GM13976 (cell line): Measurements from ENCODE around the gene ITPA.

ENCODE experiments used
- DNase-seq: peaks from one replicate; pipeline ENCODE4 v3.0.0; 2012; ENCODE audit warnings: low spot score
- in situ Hi-C: fragments of 300-500 bp; cut with MboI; formaldehyde crosslinking; loops from one replicate; pipeline ENCODE4 v1.12.0; 2022; ENCODE audit warnings: low sequenced_read_pairs, mixed read lengths, inconsistent platforms; ENCODE audit not compliant: unreplicated experiment
- TF ChIP-seq, protein P1 (sequence below): IDR thresholded peaks from 2 replicates; pipeline ENCODE4 v1.5.1; 2012; ENCODE audit warnings: borderline replicate concordance, mild to moderate bottlenecking; ENCODE audit not compliant: insufficient read depth; ENCODE audit errors: extremely low read depth, missing control alignments, control extremely low read depth

The ITPA gene

DNA sequence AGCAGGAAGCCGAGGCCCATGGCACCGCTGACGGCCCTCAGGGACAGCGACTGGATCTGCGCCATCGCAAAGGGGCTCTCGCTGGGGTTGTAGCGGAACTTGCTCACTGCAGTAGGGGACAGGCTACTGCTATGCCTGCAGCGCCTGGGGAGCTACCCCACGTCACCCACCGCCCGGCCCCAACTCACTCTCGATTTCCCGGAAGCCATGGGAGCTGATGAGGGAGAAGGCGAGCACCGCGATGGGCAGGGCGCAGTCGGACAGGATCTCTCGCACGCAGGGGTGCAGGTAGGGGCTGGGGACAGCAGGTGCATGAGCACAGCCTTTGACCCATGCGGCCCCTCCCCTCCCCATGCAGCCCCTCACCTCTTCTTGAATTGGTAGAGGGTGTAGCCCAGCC is 19.9 kb downstream of the ITPA start:
- TF ChIP-seq, protein P1, sequence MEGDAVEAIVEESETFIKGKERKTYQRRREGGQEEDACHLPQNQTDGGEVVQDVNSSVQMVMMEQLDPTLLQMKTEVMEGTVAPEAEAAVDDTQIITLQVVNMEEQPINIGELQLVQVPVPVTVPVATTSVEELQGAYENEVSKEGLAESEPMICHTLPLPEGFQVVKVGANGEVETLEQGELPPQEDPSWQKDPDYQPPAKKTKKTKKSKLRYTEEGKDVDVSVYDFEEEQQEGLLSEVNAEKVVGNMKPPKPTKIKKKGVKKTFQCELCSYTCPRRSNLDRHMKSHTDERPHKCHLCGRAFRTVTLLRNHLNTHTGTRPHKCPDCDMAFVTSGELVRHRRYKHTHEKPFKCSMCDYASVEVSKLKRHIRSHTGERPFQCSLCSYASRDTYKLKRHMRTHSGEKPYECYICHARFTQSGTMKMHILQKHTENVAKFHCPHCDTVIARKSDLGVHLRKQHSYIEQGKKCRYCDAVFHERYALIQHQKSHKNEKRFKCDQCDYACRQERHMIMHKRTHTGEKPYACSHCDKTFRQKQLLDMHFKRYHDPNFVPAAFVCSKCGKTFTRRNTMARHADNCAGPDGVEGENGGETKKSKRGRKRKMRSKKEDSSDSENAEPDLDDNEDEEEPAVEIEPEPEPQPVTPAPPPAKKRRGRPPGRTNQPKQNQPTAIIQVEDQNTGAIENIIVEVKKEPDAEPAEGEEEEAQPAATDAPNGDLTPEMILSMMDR, result no peak
- in situ Hi-C loops, result no loop called here
- DNase-seq, result no peak

DNA sequence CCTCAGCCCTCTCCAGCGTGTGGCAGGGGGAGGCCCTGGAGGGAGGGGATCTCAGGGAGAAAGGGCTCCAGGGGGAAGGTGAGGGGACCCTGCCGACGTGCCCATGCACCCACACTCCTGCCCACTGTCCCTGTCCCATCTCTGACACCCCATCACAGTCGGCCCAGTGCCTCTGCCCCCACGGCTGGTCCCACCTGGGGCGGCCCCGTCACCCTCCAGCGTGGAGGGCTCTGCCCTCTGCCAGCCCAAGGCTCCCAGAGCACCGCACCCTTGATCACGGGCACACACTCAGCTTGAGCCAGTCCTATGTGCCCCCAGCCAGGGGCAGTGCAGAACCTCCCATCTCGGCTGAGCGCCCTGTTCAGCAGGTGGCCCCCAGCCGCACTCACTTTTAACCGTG is 20.5 kb downstream of the ITPA start:
- no peak for DNase-seq
- TF ChIP-seq, protein P1, result no peak
- in situ Hi-C loops, result no loop called here

DNA sequence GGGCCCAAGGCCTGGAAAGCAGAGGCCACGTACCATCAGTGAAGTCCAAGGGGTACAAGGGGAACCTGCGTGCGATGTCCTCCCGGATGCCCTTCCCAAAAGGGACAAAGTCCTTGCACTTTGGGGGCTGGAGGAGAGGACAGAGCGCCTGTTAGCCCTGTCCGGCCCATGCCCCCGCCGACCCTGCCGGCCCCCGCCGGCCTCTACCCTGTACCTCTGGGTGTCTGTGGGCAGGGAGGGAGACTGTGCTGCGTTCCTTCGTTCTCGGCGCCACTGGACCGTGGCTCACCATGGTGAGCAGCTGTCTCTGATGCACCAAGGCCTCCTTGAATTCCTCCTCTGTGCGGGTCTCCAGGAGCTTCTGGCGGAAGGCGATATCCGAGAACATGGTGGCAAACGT is 21.8 kb downstream of the ITPA start:
- TF ChIP-seq, protein P1, result no peak
- no peak for DNase-seq
- in situ Hi-C loops, result no loop called here

DNA sequence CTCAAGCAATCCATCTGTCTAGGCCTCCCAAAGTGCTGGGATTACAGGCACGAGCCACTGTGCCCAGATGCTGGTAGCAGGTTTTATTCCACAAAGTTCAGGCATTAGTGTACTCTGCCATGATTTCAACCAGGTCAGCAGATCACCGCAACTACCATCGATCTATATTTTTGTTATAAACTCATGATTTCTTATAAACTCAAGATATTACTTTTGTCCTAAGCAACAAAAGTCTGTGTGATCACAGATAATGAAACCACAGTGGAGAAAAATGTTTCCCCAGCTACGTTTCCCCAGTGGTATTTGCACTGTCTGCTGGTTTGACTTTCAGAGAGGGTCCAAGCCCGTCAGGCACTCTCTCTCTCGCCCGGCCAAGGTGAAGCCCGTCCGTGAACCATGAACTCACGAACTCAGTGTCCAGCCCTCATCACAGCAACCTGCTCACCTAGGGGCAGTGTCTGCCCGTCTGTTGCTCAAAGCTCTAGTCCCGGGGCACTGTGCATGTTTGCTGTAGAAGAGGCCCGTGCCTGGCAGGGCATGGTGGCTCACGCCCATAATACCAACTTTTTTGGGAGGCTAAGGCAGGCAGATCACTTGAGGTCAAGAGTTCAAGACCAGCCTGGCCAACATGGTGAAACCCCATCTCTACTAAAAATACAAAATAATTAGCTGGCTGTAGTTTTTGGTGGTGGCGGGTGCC is 22.7 kb downstream of the ITPA start:
- in situ Hi-C loops, result no loop called here
- no peak for DNase-seq
- TF ChIP-seq, protein P1, result no peak

DNA sequence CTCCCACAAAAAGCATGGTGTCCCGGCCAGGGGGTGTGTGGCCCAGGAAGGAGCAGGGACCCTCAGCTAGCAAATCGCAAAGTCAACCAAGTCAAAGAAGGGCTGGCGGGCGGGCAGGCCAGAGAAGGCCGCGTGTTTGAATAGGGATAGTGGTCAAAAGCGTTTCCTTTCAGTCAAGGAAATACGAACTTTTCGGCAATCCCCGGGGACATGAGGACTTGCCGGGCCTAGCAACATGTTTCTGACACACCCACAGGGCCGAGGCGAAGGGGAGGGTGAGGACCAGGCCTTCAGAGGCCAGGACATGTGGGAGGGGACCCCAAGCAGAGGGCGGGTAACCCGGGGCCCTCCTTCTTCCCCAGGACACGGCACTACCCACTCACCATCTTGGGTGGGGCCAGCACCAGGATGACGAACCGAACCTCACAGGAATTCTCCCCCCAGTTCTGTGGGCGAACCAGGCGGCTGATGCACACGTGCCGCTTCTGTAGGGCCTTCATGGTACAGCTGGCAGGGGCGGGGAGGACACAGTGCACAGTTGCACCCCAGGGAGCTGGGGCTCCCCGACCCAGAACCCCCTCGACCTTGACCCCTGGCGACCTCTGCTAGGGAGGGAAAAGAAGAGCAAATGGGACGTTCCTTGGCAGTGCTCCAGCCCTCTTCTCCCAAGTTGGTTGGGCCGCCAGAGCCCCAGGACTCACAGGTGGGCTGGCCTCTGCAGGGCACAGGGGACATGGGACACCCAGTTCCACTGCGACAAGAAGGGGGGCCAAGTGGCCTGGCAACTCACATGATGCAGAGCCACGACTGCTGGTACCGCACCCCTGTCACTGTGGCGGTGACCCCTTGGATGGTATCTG is 24.1 kb downstream of the ITPA start:
- DNase-seq, result no peak
- TF ChIP-seq, protein P1, result no peak
- in situ Hi-C loops, result no loop called here

DNA sequence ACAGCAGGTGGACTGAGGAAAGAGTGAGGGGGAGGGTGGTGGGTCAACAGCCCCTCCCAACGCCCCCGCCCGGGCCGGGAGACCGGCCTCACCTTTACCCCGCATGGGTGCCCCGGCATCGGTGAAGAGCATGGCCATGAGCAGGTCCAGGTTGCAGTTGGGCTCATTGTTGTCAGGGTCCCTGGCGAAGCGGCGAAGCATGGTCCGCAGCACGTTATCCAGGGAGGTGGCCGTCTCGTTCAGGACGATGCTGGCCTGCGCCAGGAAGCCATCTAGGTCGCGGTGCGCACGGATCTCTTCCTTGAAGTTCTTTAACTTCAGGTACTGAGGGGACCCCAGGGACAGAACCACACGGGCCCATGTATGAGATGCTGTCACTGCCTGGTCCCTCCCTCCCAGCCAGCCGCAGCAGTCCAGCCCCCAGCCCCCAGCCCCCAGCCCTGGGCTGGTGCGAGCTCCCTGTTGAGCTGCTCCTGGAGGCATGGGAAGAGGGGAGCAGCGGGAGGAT is 24.7 kb downstream of the ITPA start:
- in situ Hi-C loops, result no loop called here
- TF ChIP-seq, protein P1, result no peak
- no peak for DNase-seq
